ENCODE data around the gene MPP3. TPM values are rescaled to one million over a fixed set of nuclear protein-coding genes. Genes with fewer than 3 reads are reported as not detected.
A peak's percentile ranks its signal among the peaks of the same experiment; 100 is the strongest.

The MPP3 gene
- total RNA-seq, 1 experiment from 2014 or later = 24.5 TPM

DNA sequence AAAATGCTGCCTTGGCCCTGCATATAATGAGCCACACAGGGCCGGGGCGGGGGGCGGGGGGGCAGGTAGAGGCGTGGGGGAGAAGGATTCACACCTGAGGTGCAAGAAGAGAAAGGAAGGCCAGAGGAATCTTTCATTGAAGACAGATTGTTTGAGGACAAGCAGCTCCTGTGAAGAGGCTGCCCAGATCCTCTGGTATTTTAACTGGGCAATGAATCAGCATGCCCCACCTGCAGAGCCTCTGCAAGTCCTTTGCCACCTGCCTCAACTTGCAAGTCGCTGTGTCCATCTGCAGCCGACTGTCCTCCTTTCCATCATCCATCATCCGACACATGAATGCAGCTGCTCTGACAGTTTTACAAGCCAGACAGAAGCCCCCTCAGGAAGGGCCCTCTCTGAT, 73.1 kb downstream of the MPP3 start:
- Mint-ChIP-seq H3K4me1 (ENCODE audit: insufficient read depth, unreplicated experiment) (peaks cover 12% of the 10 kb centered on the region), H3K27ac (ENCODE audit: low read depth, unreplicated experiment) (no peak overlapping the region), H3K27me3 (ENCODE audit: insufficient read depth, unreplicated experiment) (no peaks in the 10 kb centered on the region), H3K36me3 (ENCODE audit: insufficient read depth, unreplicated experiment) (no peaks in the 10 kb centered on the region), H3K9me3 (ENCODE audit: unreplicated experiment) (no peaks in the 10 kb centered on the region), H3K4me3 (ENCODE audit: unreplicated experiment) (no peak overlapping the region)
- POLR2A ChIA-PET = interaction anchor here (0.7 to 2.9 kb wide), 5 partner anchors 26 to 86 kb away, joined by 3 to 20 read pairs (median 5); partner anchors contain the start of gene CD300LG
- BruUV-seq (replicated peaks) = no TSS peak
- TF ChIP-seq, protein P1, sequence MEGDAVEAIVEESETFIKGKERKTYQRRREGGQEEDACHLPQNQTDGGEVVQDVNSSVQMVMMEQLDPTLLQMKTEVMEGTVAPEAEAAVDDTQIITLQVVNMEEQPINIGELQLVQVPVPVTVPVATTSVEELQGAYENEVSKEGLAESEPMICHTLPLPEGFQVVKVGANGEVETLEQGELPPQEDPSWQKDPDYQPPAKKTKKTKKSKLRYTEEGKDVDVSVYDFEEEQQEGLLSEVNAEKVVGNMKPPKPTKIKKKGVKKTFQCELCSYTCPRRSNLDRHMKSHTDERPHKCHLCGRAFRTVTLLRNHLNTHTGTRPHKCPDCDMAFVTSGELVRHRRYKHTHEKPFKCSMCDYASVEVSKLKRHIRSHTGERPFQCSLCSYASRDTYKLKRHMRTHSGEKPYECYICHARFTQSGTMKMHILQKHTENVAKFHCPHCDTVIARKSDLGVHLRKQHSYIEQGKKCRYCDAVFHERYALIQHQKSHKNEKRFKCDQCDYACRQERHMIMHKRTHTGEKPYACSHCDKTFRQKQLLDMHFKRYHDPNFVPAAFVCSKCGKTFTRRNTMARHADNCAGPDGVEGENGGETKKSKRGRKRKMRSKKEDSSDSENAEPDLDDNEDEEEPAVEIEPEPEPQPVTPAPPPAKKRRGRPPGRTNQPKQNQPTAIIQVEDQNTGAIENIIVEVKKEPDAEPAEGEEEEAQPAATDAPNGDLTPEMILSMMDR (IDR thresholded peaks at IDR 0.05; ENCODE audit: unreplicated experiment) = no peak
- CTCF ChIA-PET = interaction anchor here (0.5 to 14.5 kb wide), 30 partner anchors 8 to 1558 kb away, joined by 3 to 467 read pairs (median 4); partner anchors contain the start of gene CD300LG
- DNase-seq (ENCODE audit: unreplicated experiment) = peak; percentile 53
- intact Hi-C loops (cut with micrococcal nuclease) = loop anchor here (1.0 to 2.0 kb wide), 3 partner anchors 66 to 183 kb away; no protein-coding TSS in a partner anchor

DNA sequence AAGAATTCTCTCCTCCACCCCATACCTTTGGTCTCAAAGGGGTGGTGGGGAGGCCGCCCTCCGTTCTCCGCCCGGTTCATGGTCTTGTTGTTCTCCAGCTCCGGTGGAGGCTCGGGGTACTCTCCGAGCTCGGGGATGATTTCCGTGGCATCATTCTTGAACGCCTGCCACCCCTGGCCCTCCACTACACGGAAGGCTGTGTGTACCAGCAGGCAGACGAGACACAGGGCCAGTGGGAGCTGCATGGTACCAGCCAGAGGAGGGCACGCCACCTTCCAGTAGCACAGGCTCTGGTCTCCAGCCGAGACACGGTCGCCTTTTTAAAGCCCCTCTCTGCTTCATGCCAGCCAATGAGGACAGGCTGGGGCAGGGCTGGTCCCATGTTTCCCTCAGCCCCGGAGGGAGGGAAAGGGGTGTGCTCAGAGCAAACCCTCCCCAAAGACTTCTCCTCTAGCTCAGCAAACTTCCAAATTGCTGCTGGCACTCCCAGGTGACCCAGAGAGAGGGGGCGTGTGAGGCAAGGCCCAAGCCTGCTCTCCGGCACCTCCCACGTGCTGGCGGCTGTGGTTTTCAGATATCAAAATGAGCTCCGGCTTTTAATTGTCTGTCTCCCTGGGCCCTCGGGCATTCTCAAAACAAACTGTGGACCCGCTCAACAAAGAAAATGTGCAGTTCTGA, 74.3 kb downstream of the MPP3 start, which contains the start of gene SOST:
TSS of gene SOST (minus strand) at position 295 of the 678 bp plus-strand sequence. CDS start at position 245, 50 bp downstream.
- no TSS peak for BruUV-seq (replicated peaks)
- Mint-ChIP-seq H3K36me3 (ENCODE audit: insufficient read depth, unreplicated experiment) (no peaks in the 10 kb centered on the region), H3K4me1 (ENCODE audit: insufficient read depth, unreplicated experiment) (peaks cover 12% of the 10 kb centered on the region), H3K27me3 (ENCODE audit: insufficient read depth, unreplicated experiment) (no peaks in the 10 kb centered on the region), H3K27ac (ENCODE audit: low read depth, unreplicated experiment) (no peak within 1 kb of the TSS), H3K9me3 (ENCODE audit: unreplicated experiment) (no peaks in the 10 kb centered on the region), H3K4me3 (ENCODE audit: unreplicated experiment) (no peak within 1 kb of the TSS)
- no peak for DNase-seq (ENCODE audit: unreplicated experiment)
- TF ChIP-seq, protein P1 (IDR thresholded peaks at IDR 0.05; ENCODE audit: unreplicated experiment) = no peak
- ChIA-PET POLR2A (interaction anchor here (0.6 to 2.9 kb wide), 4 partner anchors 45 to 88 kb away, joined by 3 to 20 read pairs (median 4); partner anchors contain the start of gene CD300LG), CTCF (interaction anchor here (1.0 to 14.5 kb wide), 6 partner anchors 9 to 85 kb away, joined by 3 to 467 read pairs (median 6); no protein-coding TSS in a partner anchor)
- intact Hi-C loops (cut with micrococcal nuclease) = no loop called here

DNA sequence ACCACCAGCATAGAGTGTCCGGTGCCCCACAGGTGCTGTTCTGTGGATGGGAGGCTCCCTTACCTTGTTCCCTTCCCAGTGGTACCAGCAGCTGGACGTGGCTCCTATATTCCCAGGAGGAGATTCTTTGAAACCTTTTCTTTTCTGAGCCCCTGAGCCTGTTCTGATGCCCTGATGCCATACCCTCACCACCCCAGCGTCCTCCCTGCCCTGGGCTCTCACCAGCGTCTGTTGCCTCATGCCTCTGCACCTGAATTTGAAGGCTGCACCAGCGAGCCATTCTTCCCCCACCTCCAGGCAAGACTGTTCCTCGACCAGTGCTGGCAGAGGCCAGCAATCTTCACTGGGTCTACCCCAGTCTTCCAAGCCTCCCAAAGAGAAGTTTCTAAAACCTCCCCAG, 74.9 kb downstream of the MPP3 start:
- no peak overlapping the region for H3K4me3 Mint-ChIP-seq (ENCODE audit: unreplicated experiment)

More for the DNA sequence above, 74.9 kb downstream of the MPP3 start:
- H3K4me1 Mint-ChIP-seq (ENCODE audit: insufficient read depth, unreplicated experiment) = peaks cover 12% of the 10 kb centered on the region
- CTCF ChIA-PET = interaction anchor here (1.0 to 14.5 kb wide), 4 partner anchors 8 to 84 kb away, joined by 3 to 467 read pairs (median 6); no protein-coding TSS in a partner anchor
- DNase-seq (ENCODE audit: unreplicated experiment) = no peak
- TF ChIP-seq, protein P1 (IDR thresholded peaks at IDR 0.05; ENCODE audit: unreplicated experiment) = no peak
- H3K9me3 Mint-ChIP-seq (ENCODE audit: unreplicated experiment) = no peaks in the 10 kb centered on the region
- no peaks in the 10 kb centered on the region for H3K36me3 Mint-ChIP-seq (ENCODE audit: insufficient read depth, unreplicated experiment)
- BruUV-seq (replicated peaks) = no TSS peak
- H3K27me3 Mint-ChIP-seq (ENCODE audit: insufficient read depth, unreplicated experiment) = no peaks in the 10 kb centered on the region
- intact Hi-C loops (cut with micrococcal nuclease) = no loop called here
- no peak overlapping the region for H3K27ac Mint-ChIP-seq (ENCODE audit: low read depth, unreplicated experiment)
- POLR2A ChIA-PET = interaction anchor here (2.9 kb wide), 1 partner anchor 64 kb away, joined by 20 read pairs; no protein-coding TSS in a partner anchor

All from MCF 10A (cell line).